OCI-LY1 (cell line): Measurements from ENCODE around the gene MRTO4.

Experiments
- CTCF ChIP-seq: fragments of 200-600 bp; sonication (generic), shearing (Covaris generic); IDR thresholded peaks from 2 replicates; pipeline ENCODE4 v1.5.1; 2017; ENCODE audit warnings: mild to moderate bottlenecking, antibody characterized with exemption, low read length, moderate library complexity, mixed read lengths
- EZH2 ChIP-seq: fragments of 200-600 bp; sonication (generic), shearing (Covaris generic); IDR thresholded peaks from 2 replicates; pipeline ENCODE4 v1.8.0; 2017; ENCODE audit warnings: borderline replicate concordance, mixed run types, mild to moderate bottlenecking, antibody characterized with exemption, low read length, moderate library complexity, mixed read lengths

GRCh38 chr1:19250629-19251304, 838 bp upstream of the MRTO4 start:
- TF ChIP-seq CTCF: no peak
- TF ChIP-seq EZH2: no peak
